HuH-7 (cell line): Measurements from ENCODE around the gene CES4A.
A peak's percentile ranks its signal among the peaks of the same experiment; 100 is the strongest.
"Not testable (repeated sequence)": the region's sequence is repeated elsewhere in the genome, so short reads cannot be mapped to it uniquely, and the experiment has no call there.

ENCODE experiments used
- DNase-seq: peaks from one replicate; pipeline ENCODE4 v3.0.0; 2011; ENCODE audit warnings: low spot score

The CES4A gene

DNA sequence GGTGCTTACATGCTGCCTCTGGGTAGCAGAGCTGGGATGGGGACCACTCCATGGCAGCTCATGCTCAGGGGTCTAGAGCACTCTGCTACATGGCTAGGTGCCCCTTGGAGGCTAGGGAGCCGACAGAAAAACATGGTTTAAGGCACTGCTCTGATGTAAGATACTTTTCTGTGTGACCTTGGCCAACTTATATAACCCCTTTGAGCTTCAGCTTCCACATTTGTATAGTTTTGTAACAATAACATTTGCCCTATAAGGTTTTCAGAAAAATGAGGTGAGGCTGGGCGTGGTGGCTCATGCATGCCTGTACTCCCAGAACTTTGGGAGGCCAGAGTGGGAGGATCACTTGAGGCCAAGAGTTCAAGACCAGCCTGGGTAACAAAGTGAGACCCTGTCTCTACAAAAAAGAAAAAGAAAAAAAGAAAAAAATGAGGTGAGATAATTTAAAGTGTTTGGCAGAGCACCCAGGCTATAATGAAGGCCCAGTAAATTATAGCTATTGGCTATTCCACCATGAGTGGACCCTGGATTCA, 3.2 kb downstream of the CES4A start:
- DNase-seq = no peak

DNA sequence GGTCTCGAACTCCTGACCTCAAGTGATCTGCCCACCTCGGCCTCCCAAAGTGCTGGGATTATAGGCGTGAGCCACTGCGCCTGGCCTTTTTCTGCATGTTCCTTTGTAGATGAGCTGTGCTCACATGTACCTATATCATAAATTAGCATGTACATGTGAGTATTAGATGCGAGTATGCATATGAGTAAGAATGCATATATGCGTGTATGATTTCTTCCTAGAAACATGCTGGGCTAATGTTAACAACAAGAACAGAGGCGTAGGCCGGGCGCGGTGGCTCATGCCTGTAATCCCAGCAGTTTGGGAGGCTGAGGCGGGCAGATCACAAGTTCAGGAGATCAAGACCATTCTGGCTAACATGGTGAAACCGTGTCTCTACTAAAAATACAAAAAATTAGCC, 5.2 kb downstream of the CES4A start:
- not testable (repeated sequence) for DNase-seq

DNA sequence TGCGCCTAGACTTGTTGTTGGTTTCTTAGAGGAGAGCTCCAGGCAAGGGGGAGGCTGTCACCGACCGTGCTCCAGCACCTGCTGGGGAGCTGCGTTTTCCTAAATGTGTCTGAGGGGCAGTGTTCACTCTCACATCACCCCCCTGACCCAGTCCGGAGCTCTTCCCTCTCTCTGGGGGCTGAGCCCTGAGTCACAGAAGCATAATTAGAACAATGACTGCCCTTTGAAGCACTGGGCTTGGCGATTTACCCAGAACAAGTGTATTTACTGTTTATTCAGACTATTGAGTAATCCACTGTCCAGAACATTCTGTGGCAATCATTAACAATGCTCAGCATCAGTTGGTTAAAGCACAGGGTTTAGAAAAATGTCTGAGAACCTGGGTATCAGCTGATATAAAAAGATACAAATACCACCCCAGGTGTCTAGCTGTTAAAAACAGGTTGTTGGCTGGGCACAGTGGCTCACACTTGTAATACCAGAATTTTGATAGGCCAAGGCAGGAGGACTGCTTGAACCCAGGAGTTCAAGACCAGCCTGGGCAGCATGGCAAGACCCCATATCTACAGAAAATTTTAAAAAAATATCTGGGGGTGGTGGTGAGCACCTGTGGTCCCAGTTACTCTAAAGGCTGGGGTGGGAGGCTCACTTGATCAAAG, 8.1 kb downstream of the CES4A start:
- peak; percentile 39 for DNase-seq

DNA sequence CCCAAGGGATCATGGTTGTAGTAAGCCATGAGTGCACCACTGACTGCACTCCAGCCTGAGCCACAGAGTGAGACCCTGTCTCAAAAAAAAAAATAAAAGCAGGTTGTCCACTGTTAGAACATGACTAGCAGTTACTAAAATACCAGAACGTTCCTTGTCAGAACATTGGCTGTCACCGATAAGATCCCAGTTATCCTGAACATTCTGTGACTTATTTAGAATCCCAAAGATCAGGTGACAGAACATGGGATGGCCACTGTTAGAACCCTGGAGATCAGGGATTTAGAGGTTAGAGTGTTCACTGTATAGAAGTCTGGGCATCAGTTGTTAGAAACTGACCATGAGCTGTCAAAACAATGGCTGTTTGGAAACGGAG, 8.6 kb downstream of the CES4A start:
- DNase-seq = no peak

DNA sequence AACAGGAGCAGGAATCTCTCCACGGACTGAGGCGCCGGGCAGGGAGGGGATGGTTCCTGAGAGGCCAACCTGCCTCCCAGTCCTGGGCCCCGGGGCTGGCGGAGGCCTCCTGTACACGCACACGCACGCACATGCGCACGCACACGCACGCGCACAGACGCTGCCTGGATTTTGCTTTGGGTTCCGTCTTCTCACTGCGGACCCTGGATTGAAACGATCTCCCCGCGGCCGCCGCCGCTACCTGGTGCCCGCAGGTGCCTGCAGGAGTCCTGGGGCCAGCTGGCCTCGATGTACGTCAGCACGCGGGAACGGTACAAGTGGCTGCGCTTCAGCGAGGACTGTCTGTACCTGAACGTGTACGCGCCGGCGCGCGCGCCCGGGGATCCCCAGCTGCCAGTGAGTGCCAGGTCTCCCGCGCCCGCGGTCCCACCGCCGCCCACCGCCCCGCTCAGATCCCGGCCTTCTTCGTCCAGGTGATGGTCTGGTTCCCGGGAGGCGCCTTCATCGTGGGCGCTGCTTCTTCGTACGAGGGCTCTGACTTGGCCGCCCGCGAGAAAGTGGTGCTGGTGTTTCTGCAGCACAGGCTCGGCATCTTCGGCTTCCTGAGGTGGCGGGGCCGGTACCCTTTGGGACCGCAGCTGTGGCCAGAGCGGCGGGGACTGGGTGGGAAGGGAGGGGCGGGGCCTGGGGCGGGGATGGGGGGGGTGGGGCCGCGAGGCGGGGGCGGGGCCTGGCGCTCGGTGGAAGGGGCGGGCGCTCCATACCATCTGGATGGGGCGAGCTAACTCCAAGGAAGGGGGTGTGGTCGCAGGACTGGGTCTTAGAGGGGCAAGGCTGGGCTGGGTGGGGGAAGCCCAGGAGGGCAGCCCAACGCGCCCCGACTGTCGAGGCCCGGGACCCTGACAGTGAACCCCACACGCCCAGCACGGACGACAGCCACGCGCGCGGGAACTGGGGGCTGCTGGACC, 12.3 kb downstream of the CES4A start:
- no peak for DNase-seq

DNA sequence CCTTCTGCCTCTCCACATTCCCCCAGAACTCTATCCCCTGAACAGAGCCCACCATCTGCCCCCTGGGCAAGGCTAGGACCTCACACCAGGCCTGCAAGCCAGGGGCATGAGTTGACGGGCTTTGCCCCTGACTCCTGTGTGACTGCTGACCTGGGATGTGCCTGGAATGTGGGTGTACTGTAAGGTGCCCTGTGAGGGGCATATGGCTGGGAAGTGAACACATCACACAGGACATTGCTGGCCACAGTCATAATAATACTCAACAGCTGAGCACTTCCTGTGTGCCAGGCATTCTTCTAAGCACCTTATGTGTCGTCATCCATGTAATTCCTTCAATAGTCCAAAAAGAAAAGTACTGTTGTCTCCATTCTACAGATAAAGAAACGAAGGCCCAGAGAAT, 13.3 kb downstream of the CES4A start:
- no peak for DNase-seq

DNA sequence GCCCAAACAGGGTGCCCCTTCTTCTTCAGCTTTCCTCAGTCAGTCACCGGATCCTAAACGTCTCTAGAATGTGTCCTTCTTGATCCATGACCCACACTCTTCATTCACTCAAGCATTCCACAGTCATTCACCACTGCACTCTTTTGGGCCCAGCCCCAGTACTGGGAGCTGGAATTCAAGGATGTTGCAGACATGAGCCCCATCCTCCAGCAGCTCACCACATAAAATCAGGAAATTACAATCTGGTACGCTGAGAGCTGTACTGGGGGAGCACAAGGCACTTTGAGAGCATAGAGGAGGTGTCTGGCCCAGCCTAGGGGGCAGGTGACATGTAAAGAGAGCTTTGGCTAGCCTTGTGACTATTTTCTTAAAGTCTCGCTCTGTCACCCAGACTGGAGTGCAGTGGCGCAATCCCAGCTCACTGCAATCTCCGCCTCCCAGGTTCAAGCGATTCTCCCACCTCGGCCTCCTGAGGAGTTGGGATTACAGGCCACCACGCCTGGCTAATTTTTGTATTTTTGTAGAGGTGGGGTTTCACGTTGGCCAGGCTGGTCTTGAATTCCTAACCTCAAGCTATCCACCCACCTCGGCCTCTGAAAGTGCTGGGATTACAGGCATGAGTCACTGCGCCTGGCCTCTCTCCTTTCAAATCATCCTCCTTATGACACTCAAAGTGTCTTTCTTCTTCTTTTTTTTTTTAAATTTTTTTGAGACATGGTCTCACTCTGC, 18.7 kb downstream of the CES4A start:
- no peak for DNase-seq

DNA sequence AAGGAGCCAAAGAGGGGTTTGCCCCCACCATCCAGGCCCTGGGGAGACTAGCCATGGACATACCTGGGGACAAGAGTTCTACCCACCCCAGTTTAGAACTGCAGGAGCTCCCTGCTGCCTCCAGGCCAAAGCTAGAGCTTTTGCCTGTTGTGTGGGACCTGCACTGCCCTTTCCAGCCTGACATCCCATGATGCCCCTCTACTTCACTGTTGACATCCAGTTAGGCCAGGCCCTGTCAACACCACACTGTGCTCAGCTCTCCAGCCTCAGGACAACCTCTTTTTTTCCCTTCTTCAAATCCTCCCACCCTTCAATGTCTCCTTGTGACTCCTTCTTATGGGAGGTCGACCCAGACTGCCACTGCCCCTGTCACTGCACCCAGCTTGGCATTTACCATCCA, 20.8 kb downstream of the CES4A start:
- no peak for DNase-seq

DNA sequence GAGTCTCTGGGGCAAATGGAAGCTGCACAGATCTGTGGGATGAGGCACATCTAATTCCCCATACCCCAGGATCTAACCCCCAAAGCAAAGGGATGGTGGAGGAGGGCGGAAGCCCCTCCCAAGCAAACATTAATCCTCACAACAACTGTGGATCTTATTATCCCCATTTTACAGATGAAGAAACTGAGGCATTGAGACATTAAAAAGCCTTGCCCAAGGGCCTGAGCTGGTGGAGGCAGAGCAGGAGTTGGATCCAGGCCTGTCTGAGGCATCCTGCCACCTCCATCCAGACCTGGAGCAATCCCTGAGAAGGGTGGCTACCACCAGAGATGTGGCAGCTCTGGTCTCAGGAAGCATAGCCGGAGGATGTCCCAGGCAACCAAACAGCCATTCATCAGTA, 22.9 kb downstream of the CES4A start:
- no peak for DNase-seq

DNA sequence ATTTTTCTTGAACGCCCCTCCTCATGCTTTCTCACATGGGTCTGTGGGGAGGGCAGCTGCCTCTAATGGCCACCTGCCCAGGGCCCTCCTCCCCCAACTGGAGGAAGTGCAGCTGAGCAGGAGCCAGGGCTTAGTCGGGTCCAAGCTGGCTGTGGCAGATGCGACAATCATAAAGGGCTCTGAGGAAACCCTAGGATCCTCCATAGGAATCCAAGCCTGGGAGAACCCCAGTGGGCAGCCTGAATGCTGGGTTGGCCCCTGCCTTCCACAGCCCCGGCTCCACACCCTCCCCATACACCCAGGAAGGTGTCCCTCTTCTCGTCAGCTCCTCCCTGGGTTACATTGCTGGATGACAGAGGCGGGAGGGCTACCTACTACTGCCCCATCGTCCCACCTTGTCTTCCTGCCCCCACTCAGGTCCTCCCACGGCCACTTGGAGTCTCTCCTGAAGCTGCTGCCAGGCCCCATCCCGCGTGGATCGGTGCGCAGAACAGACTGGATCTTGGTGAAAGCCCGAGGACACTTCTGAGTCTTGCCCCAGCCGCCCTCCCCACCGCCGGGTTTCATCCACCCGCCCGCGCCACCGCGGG, 24.9 kb downstream of the CES4A start:
- no peak for DNase-seq

DNA sequence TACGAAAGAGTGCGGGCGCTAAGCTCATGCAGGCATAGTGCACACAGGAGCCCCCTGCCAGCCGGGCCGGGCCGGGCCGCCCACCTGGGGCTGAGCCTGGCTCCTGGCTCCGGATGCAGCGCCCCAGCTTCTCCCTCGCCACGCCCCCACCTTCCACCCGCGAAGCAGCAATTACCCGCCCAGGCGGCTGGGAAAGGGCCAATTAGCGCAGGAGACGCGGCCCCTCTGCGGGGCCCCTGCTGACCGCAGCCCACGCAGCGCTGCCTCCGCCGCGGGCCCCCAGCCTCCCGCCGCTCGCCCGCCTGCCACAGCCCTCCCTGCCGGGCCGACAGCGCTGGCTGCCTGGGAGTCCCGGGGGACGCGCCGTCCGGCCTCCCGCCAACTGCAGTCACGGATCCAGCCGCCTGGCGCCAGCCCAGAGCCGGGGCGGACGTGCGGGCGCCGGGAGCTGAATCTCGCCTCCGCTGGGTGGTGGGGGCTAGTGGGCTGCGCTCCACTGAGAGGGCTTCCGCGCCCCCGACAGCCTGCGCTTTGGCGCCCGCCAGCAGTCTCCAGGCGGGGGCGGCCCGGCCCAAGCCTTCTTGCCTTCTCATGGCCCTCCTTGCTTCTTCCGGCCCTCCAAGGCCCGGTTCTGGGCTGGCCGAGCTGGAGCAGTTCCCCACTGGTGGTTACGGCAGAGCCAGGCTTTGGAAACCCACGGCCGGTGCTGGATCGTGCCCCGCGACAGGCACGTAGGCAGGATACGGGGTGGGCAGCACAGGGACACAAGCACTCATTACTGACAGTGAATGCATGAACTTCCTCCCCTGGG, 25.6 kb downstream of the CES4A start:
- peak; percentile 71 for DNase-seq

DNA sequence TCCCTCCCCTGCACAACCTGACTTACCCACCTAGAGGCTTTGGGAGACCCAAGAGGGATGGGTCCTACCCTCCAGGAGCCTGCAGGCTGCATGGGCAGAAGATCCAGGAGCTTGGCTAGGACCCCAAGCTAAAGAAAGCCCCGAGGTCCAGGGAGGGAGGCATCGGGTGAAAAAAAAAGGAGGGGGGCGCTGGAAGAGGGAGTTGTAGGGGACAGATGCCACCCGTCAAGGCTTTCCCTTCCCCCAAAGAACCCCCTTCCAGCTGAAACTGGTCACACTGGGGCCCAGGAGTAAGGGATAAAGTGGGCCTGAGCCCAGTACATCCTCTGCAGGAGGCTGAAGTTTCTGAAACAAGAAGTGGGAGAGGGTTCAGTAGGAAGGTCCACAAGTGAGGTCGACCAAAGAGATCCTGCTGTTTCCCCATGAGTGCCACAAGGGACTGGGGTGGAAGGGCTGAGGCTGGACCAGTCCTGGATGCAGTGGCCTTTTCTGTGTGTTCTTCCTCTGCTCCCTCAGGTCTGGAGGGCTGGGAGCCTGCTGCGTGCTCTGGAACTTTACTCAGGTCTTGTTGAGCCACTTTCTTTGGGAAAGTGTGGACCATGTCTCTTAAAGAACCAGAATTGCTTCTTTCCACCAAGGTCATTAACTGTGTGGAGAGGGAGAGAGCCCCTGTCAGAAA, 26.4 kb downstream of the CES4A start:
- no peak for DNase-seq

DNA sequence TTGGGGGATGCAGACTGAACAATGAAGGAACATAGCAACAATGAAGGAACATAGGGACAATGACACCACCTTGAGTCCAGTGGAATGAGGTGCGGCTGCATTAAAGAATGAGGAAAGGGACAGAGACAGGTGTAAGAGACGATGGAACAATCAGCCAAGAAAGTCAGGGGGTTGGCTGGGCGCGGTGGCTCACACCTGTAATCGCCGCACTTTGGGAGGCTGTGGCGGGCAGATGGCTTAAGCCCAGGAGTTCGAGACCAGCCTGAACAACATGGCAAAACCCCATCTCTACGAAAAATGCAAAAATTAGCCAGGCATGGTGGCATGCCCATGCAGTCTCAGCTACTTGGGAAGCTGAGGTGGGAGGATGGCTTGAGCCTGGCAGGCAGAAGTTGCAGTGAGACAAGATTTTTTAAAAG, 26.9 kb downstream of the CES4A start:
- no peak for DNase-seq

DNA sequence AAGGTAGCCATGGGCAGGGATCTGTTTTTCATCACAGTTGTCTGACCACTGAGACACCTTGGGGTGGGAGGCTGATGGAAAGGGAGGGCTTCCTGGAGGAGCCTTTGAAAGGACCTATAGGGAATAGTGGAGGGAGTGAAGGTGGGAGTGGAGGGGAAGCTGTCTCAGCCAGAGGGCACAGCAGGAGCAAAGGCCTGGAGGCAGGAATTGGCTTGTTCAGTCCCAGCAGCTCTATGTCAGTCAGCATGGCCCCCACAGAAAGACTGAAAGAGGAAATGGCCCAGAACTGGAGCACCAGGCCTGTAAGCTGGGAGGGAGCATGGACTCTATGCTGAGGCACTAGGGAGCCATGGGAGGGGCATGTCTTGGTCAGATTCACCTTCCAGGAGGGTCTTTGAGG, 27.8 kb downstream of the CES4A start:
- DNase-seq = no peak

DNA sequence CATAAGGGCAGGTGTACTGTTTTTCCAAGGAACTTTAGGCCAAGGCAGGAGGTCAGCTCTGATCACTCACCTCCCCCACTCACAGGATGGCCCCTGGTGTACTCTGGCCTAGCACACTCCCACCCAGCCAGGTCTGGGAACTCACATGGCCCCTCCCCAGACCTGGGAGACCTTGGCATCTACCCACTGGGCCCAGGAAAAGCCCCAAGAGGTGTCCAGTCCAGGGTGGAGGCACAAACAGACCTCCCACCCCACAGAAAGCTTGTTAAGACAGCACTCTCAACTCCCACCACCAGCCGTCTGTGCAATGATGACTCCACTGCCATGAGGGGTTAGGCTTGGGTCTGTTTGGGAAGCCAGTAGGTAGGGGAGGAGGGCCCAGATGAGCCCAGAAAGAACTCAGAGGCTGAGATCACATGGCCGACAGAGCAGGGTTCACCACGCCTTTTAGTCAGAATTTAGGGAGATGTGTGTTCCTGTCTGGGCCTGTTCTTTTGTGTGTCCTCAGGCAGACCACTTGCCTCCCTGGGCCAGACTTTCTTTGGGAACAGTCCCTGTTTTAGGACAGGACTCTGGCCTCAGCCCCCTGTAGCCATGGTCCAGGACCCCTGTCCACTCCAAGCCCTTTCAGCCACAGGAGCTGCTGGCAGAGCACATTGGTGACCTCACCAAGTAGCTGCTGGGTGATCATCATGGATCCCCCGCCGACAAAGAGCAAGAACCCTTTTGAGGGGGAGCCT, 28.5 kb downstream of the CES4A start:
- no peak for DNase-seq

DNA sequence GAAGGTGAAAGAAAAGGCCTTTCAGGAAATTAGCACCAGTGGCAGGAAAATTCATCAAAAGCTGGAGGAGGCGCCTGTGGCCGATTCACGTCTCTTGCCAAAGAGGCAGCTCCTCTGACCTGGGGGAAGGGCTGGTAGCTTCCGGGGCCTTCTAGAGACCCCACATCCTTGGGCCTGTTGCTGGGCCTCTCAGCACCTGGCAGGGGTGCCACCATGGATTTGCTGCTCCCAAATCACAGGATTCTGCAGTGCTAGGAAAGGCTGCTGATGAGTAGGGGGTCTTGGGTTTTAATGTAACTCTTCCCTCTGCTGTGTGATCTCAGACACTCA, 29.0 kb downstream of the CES4A start:
- DNase-seq = no peak

DNA sequence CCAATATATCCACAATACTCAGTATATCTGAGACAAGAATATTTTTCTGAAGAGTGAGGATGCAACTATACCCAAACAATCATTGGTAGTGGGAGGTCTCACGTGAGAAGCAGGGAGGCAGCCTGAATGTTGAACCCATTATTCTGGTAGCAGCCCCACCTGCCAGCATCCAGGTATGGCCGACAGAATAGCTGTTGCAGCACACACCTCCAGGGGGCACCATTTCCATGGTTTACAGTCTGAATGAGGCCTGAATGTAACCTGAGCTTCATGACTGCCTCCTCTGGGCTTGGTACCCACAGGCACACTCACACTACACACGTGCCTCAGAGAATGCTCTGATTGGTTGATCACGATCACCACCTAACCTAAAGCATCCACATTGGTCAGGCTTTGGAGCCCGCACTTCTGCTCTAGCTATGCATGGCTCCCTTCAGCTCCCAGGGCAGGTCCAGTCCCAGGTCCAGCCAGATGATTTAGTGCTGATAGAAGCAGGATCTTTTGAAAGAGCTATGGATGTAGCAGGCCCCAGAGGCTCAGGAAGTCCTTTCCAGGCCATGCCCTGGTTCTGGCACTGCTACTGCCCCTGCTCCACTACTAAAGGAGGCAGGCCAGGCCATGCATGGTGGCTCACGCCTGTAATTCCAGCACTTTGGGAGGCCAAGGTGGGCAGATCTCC, 29.6 kb downstream of the CES4A start:
- DNase-seq = peak; percentile 91

DNA sequence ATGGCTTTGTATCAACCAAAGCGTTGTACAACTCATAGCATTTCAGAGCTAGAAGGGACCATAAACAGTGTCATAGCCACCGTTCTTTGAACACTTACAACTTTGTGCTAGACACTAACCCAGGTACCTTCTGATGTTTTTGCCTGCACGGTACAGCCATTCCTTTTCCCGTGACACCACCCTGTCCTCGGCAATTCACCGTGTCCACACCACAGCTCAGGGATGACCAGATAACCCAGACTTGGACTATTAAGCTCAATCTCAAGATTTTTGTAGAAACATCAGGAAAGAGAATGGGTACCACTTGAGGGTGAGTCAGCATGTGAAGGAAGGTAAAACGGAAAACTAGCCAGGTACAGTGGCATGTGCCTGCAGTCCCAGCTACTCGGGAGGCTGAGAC, 30.8 kb downstream of the CES4A start:
- DNase-seq = no peak

DNA sequence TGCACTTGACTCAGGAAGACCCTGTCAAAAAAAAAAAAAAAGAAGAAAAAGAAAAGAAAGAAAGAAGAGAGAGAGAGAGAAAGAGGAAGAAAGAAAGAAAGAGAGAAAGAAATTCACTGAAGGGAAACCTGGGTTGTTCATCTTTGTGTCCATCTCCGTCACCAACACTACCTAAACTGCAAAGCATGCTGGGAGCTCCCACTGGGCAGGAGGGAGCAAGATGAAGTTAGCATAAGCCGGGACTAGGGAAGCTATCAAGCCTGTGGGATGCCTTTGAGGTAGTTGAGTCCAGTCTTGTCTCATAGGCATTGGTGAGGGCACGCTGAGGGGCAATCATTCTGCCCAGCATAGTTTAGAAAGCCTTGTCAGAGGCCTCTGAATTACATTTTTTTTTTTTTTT, 32.9 kb downstream of the CES4A start:
- DNase-seq = no peak
